IPS-15b (cell line): ENCODE data around the gene ZMIZ1.

Experiments used
- H3K27me3 ChIP-seq: one replicate; pipeline ENCODE4 v1.6.1; 2013; ENCODE audit warnings: low read length; ENCODE audit not compliant: control insufficient read depth, insufficient read depth
- H3K36me3 ChIP-seq: one replicate; pipeline ENCODE4 v1.6.1; 2013; ENCODE audit warnings: low read length; ENCODE audit not compliant: control insufficient read depth, insufficient read depth
- H3K4me1 ChIP-seq: one replicate; pipeline ENCODE4 v1.6.1; 2013; ENCODE audit warnings: mild to moderate bottlenecking, low read length; ENCODE audit not compliant: control insufficient read depth, insufficient read depth
- H3K4me3 ChIP-seq: one replicate; pipeline ENCODE4 v1.5.1; 2013; ENCODE audit warnings: low read depth, low read length
- H3K9ac ChIP-seq: one replicate; pipeline ENCODE4 v1.6.1; 2013; ENCODE audit warnings: low read depth, mild to moderate bottlenecking, low read length
- H3K9me3 ChIP-seq: one replicate; pipeline ENCODE4 v1.6.1; 2013; ENCODE audit warnings: mild to moderate bottlenecking, low read length; ENCODE audit not compliant: control insufficient read depth, insufficient read depth

The ZMIZ1 gene

DNA sequence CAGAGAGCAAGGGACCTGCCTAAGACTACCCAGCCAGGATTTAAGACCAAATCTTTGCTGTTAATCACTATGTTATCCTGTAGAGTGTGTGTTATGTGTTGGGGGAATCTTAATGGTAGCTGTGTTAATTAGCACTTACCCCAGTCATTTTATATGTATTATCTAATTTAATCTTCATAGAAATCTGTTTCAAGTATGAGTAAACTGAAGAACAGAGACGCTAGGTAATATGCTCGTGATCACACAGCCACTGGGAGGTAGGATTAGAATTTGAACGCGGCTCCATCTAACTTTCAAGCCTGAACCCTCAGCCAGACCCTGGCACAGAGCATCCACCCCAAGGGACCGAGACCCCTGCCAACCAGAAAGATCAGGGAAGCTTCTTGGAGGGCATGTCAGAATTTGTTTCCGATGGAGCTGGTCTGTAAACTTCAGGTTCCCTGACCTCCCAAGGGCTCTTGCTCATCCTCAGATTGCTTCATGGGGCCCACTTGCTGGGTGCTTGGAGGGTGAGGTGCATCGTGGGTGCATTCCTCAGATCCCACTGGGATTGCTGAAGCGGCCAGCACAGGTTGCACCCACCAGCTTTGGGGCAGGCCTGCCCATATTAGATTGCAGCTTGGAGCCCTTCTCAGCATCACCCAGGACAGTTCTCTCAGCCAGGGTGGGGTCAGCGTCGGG, 105.0 kb downstream of the ZMIZ1 start:
- no peaks in the 10 kb centered on the region for H3K9me3 ChIP-seq
- no peak overlapping the region for H3K9ac ChIP-seq
- H3K36me3 ChIP-seq, result peaks cover under 1% of the 10 kb centered on the region
- no peak overlapping the region for H3K4me3 ChIP-seq
- no peaks in the 10 kb centered on the region for H3K27me3 ChIP-seq
- peaks cover 3% of the 10 kb centered on the region for H3K4me1 ChIP-seq

DNA sequence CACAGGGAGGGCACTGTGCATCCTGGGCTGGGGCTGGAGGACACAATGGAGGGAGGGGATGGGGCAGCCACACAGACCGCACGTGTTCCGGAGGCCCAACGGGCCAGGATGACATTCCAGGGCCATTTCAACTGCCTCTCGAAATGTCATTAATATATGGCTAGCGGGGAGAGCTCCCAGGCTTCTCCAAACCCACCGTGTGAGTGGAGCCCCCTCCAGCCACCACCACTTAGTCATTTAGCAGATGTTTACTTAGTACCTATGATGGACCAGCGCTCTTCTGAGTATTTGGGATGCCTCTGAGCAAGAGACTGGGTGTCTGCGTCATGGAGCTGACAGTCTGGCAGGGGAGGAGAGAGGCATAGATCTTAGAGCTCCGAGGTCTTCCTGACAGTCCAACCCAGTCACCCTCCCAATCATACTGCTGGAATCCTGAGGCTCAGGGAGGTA, 107.3 kb downstream of the ZMIZ1 start:
- Histone ChIP-seq H3K36me3 (peaks cover 4% of the 10 kb centered on the region), H3K27me3 (no peaks in the 10 kb centered on the region), H3K4me3 (no peak overlapping the region), H3K9me3 (no peaks in the 10 kb centered on the region), H3K4me1 (peaks cover 9% of the 10 kb centered on the region), H3K9ac (no peak overlapping the region)

DNA sequence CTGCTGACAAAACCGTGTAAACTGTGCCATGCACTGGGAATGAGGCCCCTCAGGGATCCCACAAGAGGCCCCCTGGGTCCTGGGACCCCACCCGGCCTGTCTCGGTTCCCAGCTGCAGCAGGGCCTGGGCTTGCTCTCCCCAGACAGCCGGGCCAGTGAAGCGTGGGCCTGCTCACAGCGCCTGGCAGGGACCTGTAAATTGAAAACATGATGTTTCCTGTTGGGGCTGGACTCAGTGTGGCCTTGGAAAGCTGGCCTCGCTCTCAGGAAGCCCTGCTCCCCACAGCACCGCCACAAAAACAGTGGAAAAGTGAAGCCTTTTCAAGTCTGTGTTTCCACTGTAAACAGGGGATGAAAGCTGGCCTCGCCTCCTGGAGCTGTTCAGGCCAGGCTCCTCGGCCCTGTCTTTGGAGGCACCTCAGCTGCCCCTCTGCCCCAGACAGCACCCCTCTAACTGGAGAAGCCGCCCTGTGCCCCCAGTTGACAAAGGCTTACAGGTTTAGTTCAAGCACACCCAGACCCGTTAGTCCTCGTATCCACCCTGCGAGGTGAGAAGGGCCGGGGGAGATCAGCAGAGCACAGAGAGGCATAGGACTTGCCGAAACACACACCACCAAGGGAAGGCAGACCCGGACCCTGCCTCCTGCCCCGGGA, 108.3 kb downstream of the ZMIZ1 start:
- Histone ChIP-seq H3K4me1 (peaks cover 9% of the 10 kb centered on the region), H3K27me3 (no peaks in the 10 kb centered on the region), H3K9ac (peak overlapping the region; percentile 24), H3K36me3 (peaks cover 6% of the 10 kb centered on the region), H3K4me3 (no peak overlapping the region), H3K9me3 (no peaks in the 10 kb centered on the region)

DNA sequence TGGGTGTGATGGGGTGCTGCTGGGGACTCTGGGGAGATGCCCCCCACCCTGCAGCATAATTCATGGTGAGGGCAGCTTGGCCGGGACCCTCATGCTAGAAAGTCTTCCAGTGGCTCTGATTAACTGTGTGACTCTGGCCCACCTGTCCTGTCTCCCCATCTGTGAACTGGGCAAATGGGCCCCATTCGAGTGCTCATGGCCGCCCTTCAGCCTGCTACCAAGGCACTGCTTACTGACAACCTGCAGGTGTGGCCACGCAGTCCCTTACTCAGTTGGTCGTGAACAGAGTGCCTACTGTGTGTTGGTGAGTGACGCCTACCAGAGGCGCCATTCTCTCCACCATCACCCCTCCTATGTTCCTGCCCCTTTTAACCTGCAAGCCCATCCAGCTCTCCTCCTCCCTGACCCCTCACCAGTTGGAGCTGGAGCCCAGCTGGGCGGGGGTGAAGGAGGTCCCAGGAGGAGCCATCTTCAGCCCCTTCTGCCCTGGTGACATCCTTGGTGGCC, 109.4 kb downstream of the ZMIZ1 start:
- H3K4me3 ChIP-seq, result no peak overlapping the region
- no peaks in the 10 kb centered on the region for H3K27me3 ChIP-seq
- H3K36me3 ChIP-seq, result peaks cover 13% of the 10 kb centered on the region
- H3K4me1 ChIP-seq, result peaks cover 9% of the 10 kb centered on the region
- H3K9me3 ChIP-seq, result no peaks in the 10 kb centered on the region
- no peak overlapping the region for H3K9ac ChIP-seq

DNA sequence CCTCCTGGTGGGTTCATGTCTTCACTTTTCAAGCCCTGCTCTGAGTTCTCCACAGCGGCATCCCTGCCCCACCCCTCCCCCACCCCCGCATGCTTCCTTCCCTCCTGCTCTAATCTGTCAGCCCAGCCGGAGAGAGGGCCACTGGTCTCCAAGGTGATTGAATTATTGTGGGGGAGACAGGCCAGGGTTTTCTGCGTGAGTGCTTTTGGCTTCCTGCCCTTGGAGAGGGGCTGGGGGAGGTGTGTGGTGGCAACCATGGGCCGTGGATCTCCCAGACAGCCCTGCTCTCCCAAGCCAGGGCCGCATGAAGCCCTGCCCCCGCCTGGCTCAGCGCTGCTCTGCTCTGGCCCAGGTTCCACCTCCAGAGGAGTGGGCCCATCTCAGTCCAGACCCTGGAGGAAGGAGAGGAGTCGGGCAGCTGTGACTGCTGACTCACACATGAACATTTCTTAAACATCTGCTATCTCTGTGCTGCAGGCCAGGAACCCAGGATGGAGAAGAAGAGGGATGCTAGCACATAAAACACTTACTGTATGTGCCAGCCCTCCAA, 109.9 kb downstream of the ZMIZ1 start:
- Histone ChIP-seq H3K9me3 (no peaks in the 10 kb centered on the region), H3K4me3 (no peak overlapping the region), H3K27me3 (no peaks in the 10 kb centered on the region), H3K9ac (no peak overlapping the region), H3K36me3 (peaks cover 13% of the 10 kb centered on the region), H3K4me1 (peaks cover 9% of the 10 kb centered on the region)

DNA sequence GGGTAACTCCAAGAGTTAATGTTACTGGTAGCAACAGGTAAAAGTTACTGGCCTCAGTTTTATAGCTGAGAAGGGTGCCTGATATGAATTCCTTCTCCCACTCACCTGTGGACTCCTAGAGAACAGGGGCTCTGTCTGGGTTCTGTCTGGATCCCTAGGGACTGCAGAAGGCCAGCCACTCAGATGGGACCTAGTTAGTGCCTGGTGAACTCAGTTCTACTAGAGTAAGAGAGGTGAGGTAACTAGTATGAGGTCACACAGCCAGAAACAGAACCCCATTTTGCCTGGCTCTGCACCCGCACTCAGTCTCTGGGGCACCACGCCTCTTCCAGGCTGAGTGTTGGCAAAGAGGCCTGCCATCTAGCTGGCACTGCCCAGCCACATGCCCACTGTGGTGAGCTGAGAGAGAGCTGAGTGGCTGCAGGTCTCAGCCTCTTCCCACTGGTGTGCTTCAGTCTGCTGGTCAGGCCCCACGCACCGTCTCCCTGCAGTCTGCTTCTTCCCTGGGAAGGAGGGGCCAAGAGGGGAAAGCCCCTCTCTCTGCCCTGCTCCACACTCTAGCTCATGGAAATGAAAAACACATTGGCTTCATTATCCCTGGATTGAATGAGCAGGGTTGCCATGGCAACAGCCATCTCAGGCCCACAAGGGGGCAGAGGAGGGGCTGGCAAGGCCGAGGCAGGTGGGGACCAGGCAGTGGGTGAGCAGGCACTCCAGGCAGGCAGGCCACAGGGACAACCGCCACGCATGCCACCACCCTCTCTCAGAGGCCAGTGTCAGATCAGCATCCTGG, 110.6 kb downstream of the ZMIZ1 start:
- H3K9me3 ChIP-seq, result no peaks in the 10 kb centered on the region
- H3K9ac ChIP-seq, result no peak overlapping the region
- H3K4me3 ChIP-seq, result no peak overlapping the region
- H3K36me3 ChIP-seq, result peaks cover 13% of the 10 kb centered on the region
- no peaks in the 10 kb centered on the region for H3K27me3 ChIP-seq
- H3K4me1 ChIP-seq, result peaks cover 9% of the 10 kb centered on the region

DNA sequence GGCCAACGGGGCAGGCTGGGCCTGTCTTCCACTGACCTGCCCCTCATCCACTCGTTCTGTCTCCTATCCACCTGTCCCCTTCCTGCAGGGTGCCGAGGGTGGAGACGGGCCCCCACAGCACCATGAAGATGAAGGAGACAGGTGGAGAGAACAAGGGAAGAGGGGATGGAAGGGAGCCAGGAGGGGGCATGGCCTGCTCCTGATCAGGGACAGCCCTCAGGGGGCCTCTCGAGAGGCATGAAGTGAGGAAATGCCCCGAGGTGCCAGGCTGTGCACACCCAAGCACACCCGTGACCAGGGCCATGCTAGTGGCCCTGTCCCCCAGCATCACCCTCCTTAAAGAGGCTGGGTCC, 111.2 kb downstream of the ZMIZ1 start:
- Histone ChIP-seq H3K9ac (no peak overlapping the region), H3K36me3 (peaks cover 13% of the 10 kb centered on the region), H3K9me3 (no peaks in the 10 kb centered on the region), H3K4me3 (no peak overlapping the region), H3K27me3 (no peaks in the 10 kb centered on the region), H3K4me1 (peaks cover 15% of the 10 kb centered on the region)

DNA sequence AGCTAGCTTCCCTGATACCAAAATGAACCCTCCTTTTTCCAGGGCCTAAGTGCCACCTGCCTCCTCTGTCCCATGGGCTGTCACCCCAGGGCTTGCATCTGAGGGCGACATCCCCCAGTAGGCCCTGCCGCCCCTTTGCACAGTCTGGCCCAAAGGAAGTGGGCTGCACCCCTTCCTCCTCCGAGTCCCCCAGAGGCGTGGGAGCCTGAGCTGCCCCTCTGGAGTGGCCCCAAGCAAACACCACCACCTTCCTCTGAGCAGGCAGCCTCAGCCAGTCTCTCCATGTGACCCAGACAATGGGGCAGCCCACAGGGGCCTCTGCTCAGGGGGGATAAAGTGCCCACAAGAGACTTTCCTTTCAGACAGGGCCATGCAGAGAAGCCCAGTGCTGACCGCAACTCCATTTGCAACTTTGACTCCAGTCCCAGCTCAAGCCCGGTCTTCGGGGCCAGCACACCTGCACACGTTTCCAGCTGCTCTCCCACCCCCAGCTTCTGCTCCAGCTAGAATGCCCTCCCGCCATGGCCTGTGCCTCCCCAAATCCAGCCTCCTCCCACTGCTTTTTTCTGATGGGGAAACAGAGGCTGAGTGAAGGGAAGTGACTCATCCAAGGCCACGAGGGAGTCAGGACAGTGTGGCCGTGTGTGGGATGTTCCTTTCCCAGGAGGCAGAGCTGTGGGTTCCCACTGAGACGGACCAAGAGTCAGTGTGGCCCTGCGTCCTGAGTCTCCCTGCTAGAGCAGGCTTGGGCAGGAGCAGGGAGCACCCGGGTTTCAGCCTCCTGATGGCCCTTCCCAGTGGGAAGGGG, 111.9 kb downstream of the ZMIZ1 start:
- H3K27me3 ChIP-seq, result no peaks in the 10 kb centered on the region
- H3K4me1 ChIP-seq, result peaks cover 22% of the 10 kb centered on the region
- H3K9me3 ChIP-seq, result no peaks in the 10 kb centered on the region
- H3K36me3 ChIP-seq, result peaks cover 15% of the 10 kb centered on the region
- no peak overlapping the region for H3K9ac ChIP-seq
- H3K4me3 ChIP-seq, result no peak overlapping the region

DNA sequence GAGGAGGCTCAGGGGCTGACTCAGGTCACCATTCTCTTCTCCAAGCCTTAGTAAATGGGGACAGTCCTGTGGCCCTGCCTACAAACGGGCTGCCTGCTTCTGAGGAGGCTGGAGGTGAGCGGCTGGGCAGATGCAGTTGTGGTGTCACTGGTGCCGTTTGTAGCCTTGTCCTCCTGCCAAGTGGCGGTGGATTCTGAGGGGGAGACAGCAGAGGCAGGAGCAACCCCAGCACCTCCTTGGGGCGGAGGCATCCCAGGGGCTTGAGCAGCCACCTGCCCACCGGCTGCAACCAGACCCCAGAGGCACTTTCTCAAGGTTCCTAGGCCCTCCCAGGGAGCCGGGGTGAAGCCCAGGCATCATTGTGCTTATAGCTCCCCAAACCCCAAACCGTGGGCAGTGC, 112.5 kb downstream of the ZMIZ1 start:
- Histone ChIP-seq H3K9ac (no peak overlapping the region), H3K36me3 (peaks cover 15% of the 10 kb centered on the region), H3K27me3 (no peaks in the 10 kb centered on the region), H3K4me1 (peaks cover 23% of the 10 kb centered on the region), H3K9me3 (no peaks in the 10 kb centered on the region), H3K4me3 (no peak overlapping the region)

DNA sequence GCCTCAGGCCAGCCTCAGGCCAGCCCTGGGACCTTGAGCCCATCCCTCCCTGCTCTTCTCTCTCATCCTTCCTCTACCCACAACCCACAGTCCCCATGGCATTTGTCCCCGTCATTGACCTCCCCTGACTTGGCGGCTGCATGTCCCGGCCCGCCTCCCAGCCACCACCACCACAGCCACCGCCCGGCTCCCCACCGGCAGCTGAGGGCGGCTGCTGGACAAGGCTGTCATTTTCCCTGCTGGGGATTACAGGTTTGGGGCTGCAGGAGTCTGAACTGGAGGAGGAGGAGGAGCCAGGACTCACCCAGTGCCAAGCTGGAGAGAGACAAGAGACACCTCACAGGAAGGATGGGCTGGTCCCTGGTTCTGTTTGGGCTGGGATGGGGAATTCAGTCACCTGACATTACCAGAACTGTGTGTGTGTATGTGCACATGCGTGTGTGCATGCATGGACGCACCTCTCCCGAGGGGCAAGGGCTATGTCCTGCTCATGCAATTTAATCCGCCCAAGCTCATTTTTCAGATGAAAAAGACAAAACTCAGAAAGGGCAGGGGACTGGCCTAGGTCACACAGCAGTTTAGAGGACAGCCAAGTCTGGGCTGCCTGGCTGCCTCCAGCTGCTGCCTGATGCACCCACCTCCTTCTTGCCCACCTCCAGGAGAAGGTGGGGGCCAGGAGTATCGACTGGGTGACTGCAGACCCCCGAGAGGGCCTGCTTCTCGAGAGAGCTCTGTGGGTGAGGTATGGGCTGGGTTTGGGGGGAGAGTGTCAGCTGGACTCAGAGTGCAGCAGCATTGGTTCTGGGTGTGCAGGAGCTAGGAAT, 113.1 kb downstream of the ZMIZ1 start:
- Histone ChIP-seq H3K4me1 (peaks cover 23% of the 10 kb centered on the region), H3K36me3 (peaks cover 16% of the 10 kb centered on the region)

More for the DNA sequence above, 113.1 kb downstream of the ZMIZ1 start:
- no peaks in the 10 kb centered on the region for H3K27me3 ChIP-seq
- no peak overlapping the region for H3K4me3 ChIP-seq
- H3K9me3 ChIP-seq, result no peaks in the 10 kb centered on the region
- no peak overlapping the region for H3K9ac ChIP-seq
